ENCODE data around the gene RERE.

- TF ChIP-seq CTCF (IDR thresholded peaks at IDR 0.05) (no peak), POLR2A (IDR thresholded peaks at IDR 0.05) (no peak)
Observed at GRCh38 chr1:8420318-8420717, 397.1 kb downstream of the RERE start.

Data from body of pancreas (tissue), 4 donors.